Measurements from ENCODE around the gene KIF4A.

The KIF4A gene

DNA sequence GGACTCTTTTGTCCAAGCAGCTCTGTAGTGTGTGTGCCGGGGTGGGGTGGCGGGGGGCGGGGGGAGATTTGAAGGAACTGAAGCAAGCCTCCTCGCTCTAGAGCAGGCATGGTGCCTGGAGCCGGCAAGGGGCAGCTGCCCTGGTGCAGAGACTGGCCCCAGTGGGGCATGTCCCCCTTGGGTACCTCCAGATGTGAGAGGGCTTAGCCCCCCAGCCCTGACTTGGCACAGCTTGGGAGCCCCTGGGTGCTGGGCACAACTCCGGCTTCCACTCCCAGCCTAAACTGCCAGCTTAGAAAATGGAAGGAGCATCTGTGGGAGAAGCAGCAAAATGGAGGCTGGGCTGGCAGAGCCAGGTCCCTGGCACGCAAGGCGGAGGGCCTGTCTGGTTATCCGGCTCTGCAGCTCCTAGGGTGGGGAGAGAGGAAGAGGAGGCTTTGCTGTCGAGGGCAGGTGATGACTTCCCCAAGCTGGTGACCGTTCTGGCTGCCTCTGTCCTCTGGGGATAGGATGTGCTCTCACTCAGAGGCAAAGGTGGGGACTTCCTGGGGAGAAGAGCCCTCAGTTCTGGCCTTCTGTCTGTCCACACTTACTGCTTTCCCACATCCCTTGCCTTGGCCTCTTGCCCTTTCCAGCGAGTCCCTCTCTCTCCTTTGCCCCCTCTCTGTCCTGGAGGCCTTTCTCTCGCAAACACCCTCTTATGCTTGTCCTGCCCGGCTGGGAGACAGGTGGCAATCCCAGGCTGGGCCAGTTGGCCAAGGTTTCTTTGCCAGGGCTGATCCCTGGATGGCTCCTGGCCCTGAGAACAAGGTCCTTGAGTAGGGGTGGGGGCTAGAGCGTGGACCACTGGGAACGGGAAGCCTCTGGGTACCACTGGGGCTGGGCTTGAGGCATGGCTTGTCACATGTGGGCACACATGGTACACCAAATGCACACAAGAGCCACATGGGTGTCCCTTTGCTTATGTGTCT is 156.8 kb downstream of the KIF4A start:
- Histone ChIP-seq H3K36me3 (ENCODE audit: control insufficient read depth in 5 of 5, insufficient read depth in 5 of 5, low read length in 5 of 5) (no peaks in the 10 kb centered on the region), H3K9ac (ENCODE audit: low read length in 5 of 5) (no peak overlapping the region), H3K27ac (ENCODE audit: low read depth, low read length) (no peak overlapping the region), H3K4me3 (ENCODE audit: low read depth in 1 of 5, low read length in 5 of 5) (no peak overlapping the region), H3K27me3 (ENCODE audit: control insufficient read depth in 5 of 5, insufficient read depth in 4 of 5, low read length in 5 of 5) (peaks cover 25 to 48% (median 39%) of the 10 kb centered on the region in 5 donors), H3K4me1 (ENCODE audit: control insufficient read depth in 5 of 5, insufficient read depth in 5 of 5, low read length in 5 of 5) (peaks cover 0 to 4% (median 0%) of the 10 kb centered on the region in 5 donors), H3K9me3 (ENCODE audit: control insufficient read depth in 5 of 5, low read length in 5 of 5) (no peaks in the 10 kb centered on the region)

DNA sequence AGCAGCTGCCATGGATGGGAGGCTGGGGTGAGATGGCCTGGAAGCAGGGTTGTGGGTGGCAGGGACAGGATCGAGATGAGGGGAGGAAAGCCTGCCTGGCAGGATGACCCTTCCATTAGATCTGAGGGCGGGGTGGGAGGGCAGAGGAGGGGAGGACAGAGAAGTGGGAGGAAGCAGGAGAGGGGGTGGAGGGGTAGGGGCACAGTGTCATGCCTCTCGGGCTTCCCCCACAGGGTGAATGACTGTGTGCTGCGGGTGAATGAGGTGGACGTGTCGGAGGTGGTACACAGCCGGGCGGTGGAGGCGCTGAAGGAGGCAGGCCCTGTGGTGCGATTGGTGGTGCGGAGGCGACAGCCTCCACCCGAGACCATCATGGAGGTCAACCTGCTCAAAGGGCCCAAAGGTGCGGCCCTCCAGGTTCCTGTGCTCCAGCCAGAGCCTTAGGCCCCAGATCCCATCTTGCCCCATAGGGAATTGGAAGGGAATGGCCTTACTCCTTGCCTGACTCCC is 159.6 kb downstream of the KIF4A start:
- H3K4me3 ChIP-seq (ENCODE audit: low read depth in 1 of 5, low read length in 5 of 5): no peak overlapping the region
- no peak overlapping the region for H3K9ac ChIP-seq (ENCODE audit: low read length in 5 of 5)
- no peaks in the 10 kb centered on the region for H3K9me3 ChIP-seq (ENCODE audit: control insufficient read depth in 5 of 5, low read length in 5 of 5)
- no peak overlapping the region for H3K27ac ChIP-seq (ENCODE audit: low read depth, low read length)
- H3K36me3 ChIP-seq (ENCODE audit: control insufficient read depth in 5 of 5, insufficient read depth in 5 of 5, low read length in 5 of 5): no peaks in the 10 kb centered on the region
- H3K4me1 ChIP-seq (ENCODE audit: control insufficient read depth in 5 of 5, insufficient read depth in 5 of 5, low read length in 5 of 5): peaks cover 0 to 19% (median 7%) of the 10 kb centered on the region in 5 donors
- peaks cover 23 to 54% (median 45%) of the 10 kb centered on the region in 5 donors for H3K27me3 ChIP-seq (ENCODE audit: control insufficient read depth in 5 of 5, insufficient read depth in 4 of 5, low read length in 5 of 5)

DNA sequence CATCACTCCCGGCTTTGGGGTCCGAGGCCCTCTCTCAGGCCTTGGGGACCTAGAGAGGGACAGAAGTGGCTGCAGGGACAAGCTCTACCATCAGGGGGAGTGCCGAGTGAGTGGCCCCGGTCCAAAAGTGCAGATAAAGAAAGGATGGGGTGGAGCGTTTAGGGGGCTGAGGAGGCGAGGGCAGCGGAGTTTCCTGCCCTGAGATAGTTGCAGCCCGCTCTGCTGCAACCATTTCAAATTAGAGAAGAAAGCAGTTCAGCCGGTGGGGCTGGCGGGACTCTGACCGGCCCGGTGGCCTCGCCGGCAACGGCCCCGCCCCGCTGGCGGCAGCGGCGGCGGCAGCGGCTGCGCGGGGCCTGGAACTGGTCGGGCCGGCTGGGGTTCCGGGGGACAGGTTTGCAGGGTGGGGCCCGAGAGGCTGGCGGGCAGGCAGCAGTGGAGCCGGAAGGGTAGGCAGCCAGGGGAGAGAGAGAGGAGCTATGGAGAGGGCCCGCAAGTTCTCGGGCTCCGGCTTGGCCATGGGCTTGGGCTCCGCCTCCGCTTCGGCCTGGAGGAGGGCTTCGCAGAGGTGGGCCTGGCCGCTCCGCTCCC is 162.3 kb downstream of the KIF4A start:
- peaks cover 13 to 46% (median 31%) of the 10 kb centered on the region in 5 donors for H3K27me3 ChIP-seq (ENCODE audit: control insufficient read depth in 5 of 5, insufficient read depth in 4 of 5, low read length in 5 of 5)
- no peaks in the 10 kb centered on the region for H3K36me3 ChIP-seq (ENCODE audit: control insufficient read depth in 5 of 5, insufficient read depth in 5 of 5, low read length in 5 of 5)
- H3K4me1 ChIP-seq (ENCODE audit: control insufficient read depth in 5 of 5, insufficient read depth in 5 of 5, low read length in 5 of 5): peaks cover 0 to 23% (median 7%) of the 10 kb centered on the region in 5 donors
- H3K9ac ChIP-seq (ENCODE audit: low read length in 5 of 5): peak overlapping the region in 3 of 5 donors; percentile 44 to 64 (median 56)
- H3K9me3 ChIP-seq (ENCODE audit: control insufficient read depth in 5 of 5, low read length in 5 of 5): no peaks in the 10 kb centered on the region
- no peak overlapping the region for H3K27ac ChIP-seq (ENCODE audit: low read depth, low read length)
- H3K4me3 ChIP-seq (ENCODE audit: low read depth in 1 of 5, low read length in 5 of 5): peak overlapping the region; percentile 62 to 73 (median 65)

DNA sequence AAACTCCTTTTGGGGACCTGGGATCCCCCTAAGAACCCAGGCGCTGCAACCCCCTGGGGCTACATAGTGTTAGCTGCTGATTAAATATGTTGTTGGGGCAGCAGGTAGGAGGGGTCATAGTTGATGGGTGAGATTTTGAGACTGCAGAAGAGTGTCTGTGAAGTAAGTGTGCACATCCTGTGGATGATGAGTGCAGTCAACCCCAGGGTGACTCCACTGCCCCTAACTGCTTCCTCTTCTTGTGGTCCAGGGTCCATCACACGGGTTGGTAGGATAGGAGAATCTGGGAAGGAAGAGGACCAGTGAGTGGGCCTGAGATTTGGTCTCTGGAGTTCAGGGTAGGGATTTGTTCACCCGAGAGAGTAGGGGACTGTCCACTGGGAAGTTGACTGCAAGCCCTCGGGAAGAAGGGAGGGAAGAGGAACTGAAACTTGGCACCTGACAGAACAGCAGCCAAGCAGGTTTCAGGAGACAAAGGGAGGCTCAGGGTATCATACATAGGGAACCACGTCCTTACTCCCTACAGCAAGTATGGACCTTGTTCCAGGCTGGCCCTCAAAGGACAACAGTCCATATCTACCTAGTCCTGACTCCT is 163.2 kb downstream of the KIF4A start:
- peaks cover 13 to 38% (median 27%) of the 10 kb centered on the region in 5 donors for H3K27me3 ChIP-seq (ENCODE audit: control insufficient read depth in 5 of 5, insufficient read depth in 4 of 5, low read length in 5 of 5)
- H3K27ac ChIP-seq (ENCODE audit: low read depth, low read length): no peak overlapping the region
- H3K9ac ChIP-seq (ENCODE audit: low read length in 5 of 5): peak overlapping the region in 2 of 5 donors; percentile 44 to 56
- H3K4me1 ChIP-seq (ENCODE audit: control insufficient read depth in 5 of 5, insufficient read depth in 5 of 5, low read length in 5 of 5): peaks cover 0 to 23% (median 7%) of the 10 kb centered on the region in 5 donors
- peak overlapping the region; percentile 48 to 68 (median 62) for H3K4me3 ChIP-seq (ENCODE audit: low read depth in 1 of 5, low read length in 5 of 5)
- H3K36me3 ChIP-seq (ENCODE audit: control insufficient read depth in 5 of 5, insufficient read depth in 5 of 5, low read length in 5 of 5): no peaks in the 10 kb centered on the region
- no peaks in the 10 kb centered on the region for H3K9me3 ChIP-seq (ENCODE audit: control insufficient read depth in 5 of 5, low read length in 5 of 5)

DNA sequence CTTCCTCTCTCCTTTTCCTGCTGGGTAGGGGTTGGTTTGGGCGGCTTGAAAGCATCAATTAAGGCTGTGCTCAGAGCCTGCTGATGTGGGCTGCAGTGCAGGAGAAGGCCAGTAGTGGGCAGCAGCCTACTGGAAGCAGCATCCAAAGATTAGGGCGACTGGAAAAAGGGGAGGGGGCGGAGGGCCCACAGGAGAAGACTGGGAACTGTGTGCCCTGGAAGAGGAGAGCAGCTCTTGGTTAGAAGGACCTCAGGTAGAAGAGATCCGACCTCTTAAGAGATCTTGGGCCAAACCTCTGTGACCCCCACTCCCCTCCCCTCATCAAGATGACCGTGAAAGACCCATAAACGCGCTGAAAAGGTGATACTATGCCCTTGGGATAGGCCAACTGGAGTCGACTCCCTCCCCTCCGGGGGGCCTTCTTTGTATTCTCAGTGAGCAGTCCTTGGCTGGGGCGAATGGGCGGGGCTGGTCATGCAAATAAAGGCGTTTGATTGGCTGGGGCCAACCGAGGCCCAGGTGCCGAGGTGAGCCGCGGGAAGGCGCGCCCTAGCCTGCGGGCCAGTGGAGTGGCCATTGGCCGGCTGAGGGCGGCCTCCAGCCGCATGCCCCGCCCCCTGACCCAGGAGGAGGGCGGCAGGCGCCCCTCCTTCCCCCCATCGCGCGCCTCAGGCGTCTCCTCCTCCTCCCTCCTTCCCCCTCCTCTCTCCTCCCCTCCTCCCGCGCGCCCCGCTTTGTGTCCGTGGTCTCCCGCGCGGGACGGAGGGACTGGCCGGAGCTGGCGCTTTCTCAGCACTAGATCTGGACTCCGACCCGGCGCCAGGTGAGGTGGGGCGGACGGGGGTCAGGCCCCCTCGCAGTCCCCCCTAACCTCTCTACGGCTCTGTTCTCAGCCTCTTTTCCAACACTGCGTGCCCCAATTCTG is 164.8 kb downstream of the KIF4A start:
- Histone ChIP-seq H3K27ac (ENCODE audit: low read depth, low read length) (no peak overlapping the region), H3K4me1 (ENCODE audit: control insufficient read depth in 5 of 5, insufficient read depth in 5 of 5, low read length in 5 of 5) (peaks cover 0 to 23% (median 7%) of the 10 kb centered on the region in 5 donors), H3K9ac (ENCODE audit: low read length in 5 of 5) (peak overlapping the region in 1 of 5 donors; percentile 51), H3K27me3 (ENCODE audit: control insufficient read depth in 5 of 5, insufficient read depth in 4 of 5, low read length in 5 of 5) (peaks cover 13 to 36% (median 20%) of the 10 kb centered on the region in 5 donors), H3K9me3 (ENCODE audit: control insufficient read depth in 5 of 5, low read length in 5 of 5) (no peaks in the 10 kb centered on the region), H3K36me3 (ENCODE audit: control insufficient read depth in 5 of 5, insufficient read depth in 5 of 5, low read length in 5 of 5) (no peaks in the 10 kb centered on the region), H3K4me3 (ENCODE audit: low read depth in 1 of 5, low read length in 5 of 5) (peak overlapping the region in 4 of 5 donors; percentile 28 to 42 (median 36))

DNA sequence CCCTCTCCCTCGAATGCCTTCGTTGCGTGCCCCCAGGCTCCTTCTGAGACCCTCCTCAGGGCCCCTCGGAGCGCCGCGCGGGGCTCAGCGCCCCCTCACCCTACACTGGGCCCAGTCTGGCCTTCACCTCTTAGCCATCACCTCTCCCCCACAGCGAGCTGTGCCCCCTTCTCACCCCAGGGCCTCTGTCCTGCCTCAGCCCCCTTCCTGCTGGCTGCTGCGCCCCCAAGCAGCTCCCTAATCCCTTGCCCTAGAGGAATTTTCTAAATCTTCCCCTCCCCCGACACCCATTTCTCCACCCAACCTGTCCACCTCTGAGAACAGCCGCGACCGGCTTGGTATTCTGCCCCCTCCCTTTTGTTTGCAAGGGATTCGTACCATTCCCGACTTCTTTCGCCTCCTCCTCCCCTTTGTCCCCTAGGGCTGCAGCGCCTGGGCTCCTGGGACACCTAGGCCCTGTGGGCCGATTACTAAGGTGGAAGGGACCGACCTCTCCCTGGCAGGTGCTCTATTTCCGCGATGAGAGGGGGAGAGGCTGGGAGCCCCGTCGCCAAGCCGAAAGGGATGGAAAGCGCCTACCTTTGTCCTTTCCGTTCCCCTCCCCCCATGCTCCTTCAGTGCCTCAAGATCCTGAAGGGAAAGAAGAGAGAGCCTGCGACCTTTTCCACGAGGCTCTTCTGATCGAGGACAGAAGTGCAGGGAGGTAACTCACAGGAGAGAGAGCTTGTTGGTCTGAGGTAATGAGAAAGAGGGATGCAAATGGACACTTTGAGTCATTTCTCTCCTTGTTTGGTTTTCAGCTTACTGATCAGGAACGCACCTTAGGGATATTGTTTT is 165.7 kb downstream of the KIF4A start:
- H3K9ac ChIP-seq (ENCODE audit: low read length in 5 of 5): peak overlapping the region in 1 of 5 donors; percentile 51
- no peak overlapping the region for H3K27ac ChIP-seq (ENCODE audit: low read depth, low read length)
- peaks cover 0 to 23% (median 7%) of the 10 kb centered on the region in 5 donors for H3K4me1 ChIP-seq (ENCODE audit: control insufficient read depth in 5 of 5, insufficient read depth in 5 of 5, low read length in 5 of 5)
- H3K9me3 ChIP-seq (ENCODE audit: control insufficient read depth in 5 of 5, low read length in 5 of 5): no peaks in the 10 kb centered on the region
- peak overlapping the region in 3 of 5 donors; percentile 32 to 42 (median 39) for H3K4me3 ChIP-seq (ENCODE audit: low read depth in 1 of 5, low read length in 5 of 5)
- H3K27me3 ChIP-seq (ENCODE audit: control insufficient read depth in 5 of 5, insufficient read depth in 4 of 5, low read length in 5 of 5): peaks cover 13 to 34% (median 19%) of the 10 kb centered on the region in 5 donors
- H3K36me3 ChIP-seq (ENCODE audit: control insufficient read depth in 5 of 5, insufficient read depth in 5 of 5, low read length in 5 of 5): no peaks in the 10 kb centered on the region

DNA sequence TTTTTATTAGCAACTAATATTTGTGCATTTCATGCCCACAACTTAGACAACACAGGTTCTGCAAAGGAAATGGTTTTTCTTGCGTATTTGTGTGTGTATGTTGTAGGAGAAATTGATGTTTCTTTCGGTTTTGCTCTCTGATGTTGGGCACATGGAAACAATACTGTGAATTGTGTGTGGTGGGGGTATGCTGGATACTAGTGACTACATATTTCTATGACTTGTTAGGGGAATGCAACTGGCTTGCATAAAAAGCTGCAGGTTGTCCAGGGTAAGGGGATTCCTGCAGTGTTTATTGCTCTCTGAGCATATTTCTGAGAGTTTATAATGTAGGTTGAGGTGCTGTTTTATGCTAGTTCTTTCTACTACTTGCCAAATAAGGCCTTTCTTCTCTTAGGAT is 166.4 kb downstream of the KIF4A start:
- H3K9ac ChIP-seq (ENCODE audit: low read length in 5 of 5): no peak overlapping the region
- peaks cover 0 to 23% (median 7%) of the 10 kb centered on the region in 5 donors for H3K4me1 ChIP-seq (ENCODE audit: control insufficient read depth in 5 of 5, insufficient read depth in 5 of 5, low read length in 5 of 5)

DNA sequence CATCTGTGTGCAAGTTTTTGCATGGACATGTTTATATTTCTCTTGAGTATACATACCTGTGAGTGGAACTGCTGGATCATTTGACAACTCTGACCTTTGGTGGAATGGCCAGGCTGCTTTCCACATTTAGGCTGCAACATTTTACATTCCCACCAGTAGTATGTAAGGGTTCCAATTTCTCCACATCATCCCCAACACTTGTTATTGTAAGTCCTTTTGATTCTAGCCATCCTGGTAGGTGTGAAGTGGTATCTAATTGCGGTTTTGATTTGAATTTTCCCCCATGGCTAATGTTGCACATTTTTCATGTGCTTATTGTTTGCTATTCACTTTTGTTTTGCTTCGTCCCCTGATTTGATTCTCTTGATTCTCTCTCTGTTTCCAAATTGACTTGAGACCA is 171.1 kb downstream of the KIF4A start:
- Histone ChIP-seq H3K27ac (ENCODE audit: low read depth, low read length) (no peak overlapping the region), H3K4me3 (ENCODE audit: low read depth in 1 of 5, low read length in 5 of 5) (no peak overlapping the region), H3K9me3 (ENCODE audit: control insufficient read depth in 5 of 5, low read length in 5 of 5) (peaks cover 0 to 3% (median 0%) of the 10 kb centered on the region in 5 donors), H3K27me3 (ENCODE audit: control insufficient read depth in 5 of 5, insufficient read depth in 4 of 5, low read length in 5 of 5) (peaks cover 0 to 2% (median 0%) of the 10 kb centered on the region in 5 donors), H3K36me3 (ENCODE audit: control insufficient read depth in 5 of 5, insufficient read depth in 5 of 5, low read length in 5 of 5) (no peaks in the 10 kb centered on the region), H3K4me1 (ENCODE audit: control insufficient read depth in 5 of 5, insufficient read depth in 5 of 5, low read length in 5 of 5) (no peaks in the 10 kb centered on the region), H3K9ac (ENCODE audit: low read length in 5 of 5) (no peak overlapping the region)

More for the DNA sequence above, 166.4 kb downstream of the KIF4A start:
- Histone ChIP-seq H3K27ac (ENCODE audit: low read depth, low read length) (no peak overlapping the region), H3K36me3 (ENCODE audit: control insufficient read depth in 5 of 5, insufficient read depth in 5 of 5, low read length in 5 of 5) (no peaks in the 10 kb centered on the region), H3K27me3 (ENCODE audit: control insufficient read depth in 5 of 5, insufficient read depth in 4 of 5, low read length in 5 of 5) (peaks cover 13 to 33% (median 19%) of the 10 kb centered on the region in 5 donors), H3K4me3 (ENCODE audit: low read depth in 1 of 5, low read length in 5 of 5) (no peak overlapping the region), H3K9me3 (ENCODE audit: control insufficient read depth in 5 of 5, low read length in 5 of 5) (peaks cover 0 to 3% (median 0%) of the 10 kb centered on the region in 5 donors)

All from subcutaneous abdominal adipose tissue (tissue), 5 donors.